Mesendoderm (in vitro differentiated cells): Measurements from ENCODE around the gene CLDN10. TPM values are rescaled to one million over a fixed set of nuclear protein-coding genes. Genes with fewer than 3 reads are reported as not detected.

Source experiments
- DNase-seq: peaks from one replicate; pipeline ENCODE4 v3.0.0; 2013
- H2AK5ac ChIP-seq: 2 replicates; pipeline ENCODE4 v1.6.1; 2013; ENCODE audit warnings: low read length, inconsistent platforms
- H2BK120ac ChIP-seq: 2 replicates; pipeline ENCODE4 v1.6.1; 2013; ENCODE audit warnings: low read depth, mild to moderate bottlenecking, low read length, moderate library complexity, mixed read lengths
- H2BK15ac ChIP-seq: replicated peaks from 2 replicates; pipeline ENCODE4 v1.6.1; 2013; ENCODE audit warnings: low read depth, mild to moderate bottlenecking, moderate library complexity
- H2BK5ac ChIP-seq: 2 replicates; pipeline ENCODE4 v1.6.1; 2013; ENCODE audit warnings: low read length, inconsistent platforms
- H3K18ac ChIP-seq: 2 replicates; pipeline ENCODE4 v1.6.1; 2013; ENCODE audit warnings: mild to moderate bottlenecking, low read length, mixed read lengths
- H3K23ac ChIP-seq: one replicate; pipeline ENCODE4 v1.6.1; 2013; ENCODE audit warnings: low read length
- H3K27ac ChIP-seq: 2 replicates; pipeline ENCODE4 v1.5.1; 2013; ENCODE audit warnings: low read depth, mild to moderate bottlenecking, inconsistent platforms, low read length, moderate library complexity
- H3K27me3 ChIP-seq: 2 replicates; pipeline ENCODE4 v1.6.1; 2013; ENCODE audit warnings: low read length, control low read depth, mild to moderate bottlenecking, inconsistent platforms; ENCODE audit not compliant: insufficient read depth, poor library complexity
- H3K36me3 ChIP-seq: 2 replicates; pipeline ENCODE4 v1.6.1; 2013; ENCODE audit warnings: low read length, inconsistent platforms; ENCODE audit not compliant: control insufficient read depth, insufficient read depth
- H3K4ac ChIP-seq: one replicate; pipeline ENCODE4 v1.6.1; 2013; ENCODE audit warnings: low read depth, mild to moderate bottlenecking, low read length, moderate library complexity
- H3K4me1 ChIP-seq: 2 replicates; pipeline ENCODE4 v1.6.1; 2013; ENCODE audit warnings: low read depth, low read length, inconsistent platforms; ENCODE audit not compliant: control insufficient read depth
- H3K4me2 ChIP-seq: 2 replicates; pipeline ENCODE4 v1.6.1; 2013; ENCODE audit warnings: low read length
- H3K4me3 ChIP-seq: 2 replicates; pipeline ENCODE4 v1.5.1; 2013; ENCODE audit warnings: mild to moderate bottlenecking, low read length
- H3K56ac ChIP-seq: one replicate; pipeline ENCODE4 v1.6.1; 2013; ENCODE audit warnings: low read length
- H3K79me1 ChIP-seq: 2 replicates; pipeline ENCODE4 v1.6.1; 2013; ENCODE audit warnings: low read length, inconsistent platforms
- H3K79me2 ChIP-seq: 2 replicates; pipeline ENCODE4 v1.6.1; 2013; ENCODE audit warnings: mild to moderate bottlenecking, low read length; ENCODE audit not compliant: control insufficient read depth, insufficient read depth
- H3K9ac ChIP-seq: 2 replicates; pipeline ENCODE4 v1.6.1; 2013; ENCODE audit warnings: low read length, inconsistent platforms
- H4K5ac ChIP-seq: one replicate; pipeline ENCODE4 v1.6.1; 2013; ENCODE audit warnings: low read length
- H4K8ac ChIP-seq: one replicate; pipeline ENCODE4 v1.6.1; 2013; ENCODE audit warnings: low read depth, mild to moderate bottlenecking, control low read depth, low read length, moderate library complexity
- WGBS: extraction: QIAGEN DNeasy Blood & Tissue Kit; methylation state at CpG from one replicate; pipeline ENCODE4 v1.1.7; 2013; ENCODE audit warnings: low lambda C conversion rate, missing lambda C conversion rate; ENCODE audit not compliant: insufficient coverage; ENCODE audit errors: extremely low coverage; 5-methylcytosine and 5-hydroxymethylcytosine counted together
- polyA plus RNA-seq, 2 experiments: library from polyadenylated mRNA; stranded (reverse); fragments of 200-250 nt; gene quantifications; one replicate each; pipeline ENCODE4 v1.2.3, GENCODE V29; 2013

The CLDN10 gene
- polyA plus RNA-seq (2013, experiment 1 of 2): 29.9 TPM
- polyA plus RNA-seq (2013, experiment 2 of 2): 30.4 TPM

GRCh38 chr13:95552539-95553441 lies at the start of gene CLDN10:
Gene CLDN10, plus strand, starts transcription at chr13:95552720. Its CDS starts 34 bp downstream, at chr13:95552754.
- DNase-seq: peak; percentile 80

GRCh38 chr13:95503662-95504061 lies 48.9 kb upstream of the CLDN10 start:
- Histone ChIP-seq H3K36me3 (no peaks in the 10 kb centered on the region), H2AK5ac (no peak overlapping the region), H3K18ac (no peak overlapping the region), H3K23ac (no peak overlapping the region), H3K9ac (no peak overlapping the region), H4K5ac (no peak overlapping the region), H3K4me2 (no peak overlapping the region), H2BK5ac (no peak overlapping the region), H3K4me1 (no peaks in the 10 kb centered on the region), H4K8ac (no peak overlapping the region), H3K4ac (no peak overlapping the region), H3K4me3 (no peak overlapping the region), H3K56ac (no peak overlapping the region), H3K79me1 (no peaks in the 10 kb centered on the region), H2BK15ac (no peak overlapping the region), H3K79me2 (no peaks in the 10 kb centered on the region), H3K27ac (no peak overlapping the region), H3K27me3 (no peaks in the 10 kb centered on the region), H2BK120ac (no peak overlapping the region)
- no CpG with 5 or more reads among the region's 1 CpG for WGBS
- DNase-seq: no peak

More at GRCh38 chr13:95552539-95553441, at the start of gene CLDN10:
- Histone ChIP-seq H3K23ac (peak within 1 kb of the TSS; percentile 48), H4K8ac (no peak within 1 kb of the TSS), H3K4me2 (peak within 1 kb of the TSS; percentile 73), H2AK5ac (no peak within 1 kb of the TSS), H3K36me3 (no peaks in the 10 kb centered on the region), H2BK15ac (no peak within 1 kb of the TSS), H3K27ac (no peak within 1 kb of the TSS), H3K4me3 (peak within 1 kb of the TSS; percentile 75), H4K5ac (no peak within 1 kb of the TSS), H3K79me1 (no peaks in the 10 kb centered on the region), H3K4ac (peak within 1 kb of the TSS; percentile 60), H3K9ac (peak within 1 kb of the TSS; percentile 70), H2BK120ac (peak within 1 kb of the TSS; percentile 1), H3K79me2 (peaks cover 2% of the 10 kb centered on the region), H2BK5ac (no peak within 1 kb of the TSS), H3K27me3 (no peaks in the 10 kb centered on the region), H3K56ac (peak within 1 kb of the TSS; percentile 90), H3K18ac (peak within 1 kb of the TSS; percentile 54), H3K4me1 (peaks cover 3% of the 10 kb centered on the region)
- no CpG with 5 or more reads among the region's 70 CpGs for WGBS

- H3K79me2 ChIP-seq: no peaks in the 10 kb centered on the region
- no peak overlapping the region for H3K27ac ChIP-seq
- H2BK5ac ChIP-seq: no peak overlapping the region
- H3K4me2 ChIP-seq: no peak overlapping the region
- no peak overlapping the region for H4K8ac ChIP-seq
- no peak overlapping the region for H2BK15ac ChIP-seq
- no peak overlapping the region for H3K9ac ChIP-seq
- no peak overlapping the region for H2AK5ac ChIP-seq
- no peaks in the 10 kb centered on the region for H3K79me1 ChIP-seq
- H3K36me3 ChIP-seq: no peaks in the 10 kb centered on the region
- H3K23ac ChIP-seq: no peak overlapping the region
- no peak overlapping the region for H3K4ac ChIP-seq
- no CpG with 5 or more reads among the region's 3 CpGs for WGBS
- H4K5ac ChIP-seq: no peak overlapping the region
- no peak overlapping the region for H3K18ac ChIP-seq
- no peak overlapping the region for H2BK120ac ChIP-seq
- no peak overlapping the region for H3K4me3 ChIP-seq
- no peaks in the 10 kb centered on the region for H3K27me3 ChIP-seq
- peak; percentile 82 for DNase-seq
- H3K56ac ChIP-seq: peak overlapping the region; percentile 17
- H3K4me1 ChIP-seq: no peaks in the 10 kb centered on the region
Measured at GRCh38 chr13:95505265-95505664, 47.3 kb upstream of the CLDN10 start.

- no peak overlapping the region for H2AK5ac ChIP-seq
- H3K27me3 ChIP-seq: no peaks in the 10 kb centered on the region
- H2BK15ac ChIP-seq: no peak overlapping the region
- no peak overlapping the region for H2BK5ac ChIP-seq
- H3K4me2 ChIP-seq: no peak overlapping the region
- no peaks in the 10 kb centered on the region for H3K36me3 ChIP-seq
- no peak overlapping the region for H4K5ac ChIP-seq
- no CpG with 5 or more reads among the region's 4 CpGs for WGBS
- H3K23ac ChIP-seq: no peak overlapping the region
- H3K56ac ChIP-seq: no peak overlapping the region
- no peak overlapping the region for H3K9ac ChIP-seq
- no peak overlapping the region for H4K8ac ChIP-seq
- no peak overlapping the region for H3K18ac ChIP-seq
- peak; percentile 30 for DNase-seq
- H3K4ac ChIP-seq: no peak overlapping the region
- H3K4me3 ChIP-seq: no peak overlapping the region
- H2BK120ac ChIP-seq: no peak overlapping the region
- H3K4me1 ChIP-seq: no peaks in the 10 kb centered on the region
- no peak overlapping the region for H3K27ac ChIP-seq
- H3K79me2 ChIP-seq: no peaks in the 10 kb centered on the region
- no peaks in the 10 kb centered on the region for H3K79me1 ChIP-seq
Measured at GRCh38 chr13:95505986-95506385, 46.5 kb upstream of the CLDN10 start.

GRCh38 chr13:95507991-95508390 lies 44.5 kb upstream of the CLDN10 start:
- Histone ChIP-seq H3K36me3 (no peaks in the 10 kb centered on the region), H4K8ac (no peak overlapping the region), H2BK5ac (no peak overlapping the region), H2AK5ac (no peak overlapping the region), H3K18ac (no peak overlapping the region), H3K4me1 (no peaks in the 10 kb centered on the region), H2BK120ac (no peak overlapping the region), H2BK15ac (no peak overlapping the region), H4K5ac (no peak overlapping the region), H3K23ac (no peak overlapping the region), H3K4me3 (no peak overlapping the region), H3K27me3 (no peaks in the 10 kb centered on the region), H3K4me2 (no peak overlapping the region), H3K79me2 (no peaks in the 10 kb centered on the region), H3K27ac (no peak overlapping the region), H3K79me1 (no peaks in the 10 kb centered on the region), H3K9ac (no peak overlapping the region), H3K56ac (no peak overlapping the region), H3K4ac (no peak overlapping the region)
- WGBS: no CpG with 5 or more reads among the region's 1 CpG
- no peak for DNase-seq
